Prostate gland (tissue), 2 donors: ENCODE measurements around the gene ARMC2. TPM values are rescaled to one million over a fixed set of nuclear protein-coding genes. Genes with fewer than 3 reads are reported as not detected.

Experiments
- DNase-seq: peaks from one replicate; pipeline ENCODE4 v3.0.0-alpha.2; 2019; ENCODE audit warnings: low spot score
- H3K27ac ChIP-seq, 2 donors: fragments of 200-600 bp; sonication (generic); 2 replicates each; pipeline ENCODE4 v1.5.1; 2017 to 2019
- H3K27me3 ChIP-seq: fragments of 200-600 bp; sonication (generic); replicated peaks from 2 replicates; pipeline ENCODE4 v1.5.1; 2019; ENCODE audit not compliant: insufficient read depth
- H3K36me3 ChIP-seq, 2 donors: fragments of 200-600 bp; sonication (generic); 1 replicate in 1 of 2; 2 replicates in 1 of 2; pipeline versions ENCODE4 v1.5.1 to v1.8.1; 2017 to 2019
- H3K4me1 ChIP-seq: fragments of 200-600 bp; sonication (generic); replicated peaks from 2 replicates; pipeline ENCODE4 v1.5.1; 2019
- H3K4me3 ChIP-seq, 2 donors: fragments of 200-600 bp; sonication (generic); 2 replicates each; pipeline ENCODE4 v1.5.1; 2017 to 2019
- H3K9me3 ChIP-seq: fragments of 200-600 bp; sonication (generic); 2 replicates; pipeline ENCODE4 v1.5.1; 2017
- POLR2A ChIP-seq: fragments of 450-650 bp; IDR thresholded peaks from one replicate; pipeline ENCODE4 v1.6.1; 2016; ENCODE audit warnings: antibody characterized with exemption, mild to moderate bottlenecking
- POLR2AphosphoS5 ChIP-seq: sonication (generic); formaldehyde crosslinking; IDR thresholded peaks from one replicate; pipeline ENCODE4 v1.6.1; 2017; ENCODE audit warnings: antibody characterized with exemption
- WGBS: methylation state at CpG from one replicate; pipeline ENCODE4 v1.1.5; 2018; 5-methylcytosine and 5-hydroxymethylcytosine counted together
- intact Hi-C: fragments of 100-400 bp; cut with DNase I; formaldehyde crosslinking; loops from one replicate; pipeline ENCODE4 v1.14.2; 2022
- small RNA-seq, 2 donors: library from RNA; depleted of rRNA; stranded (forward); fragments of <200 nt; gene quantifications; one replicate each; pipeline ENCODE3, GENCODE V24; 2016
- total RNA-seq, 2 donors: library from RNA; depleted of rRNA; stranded (reverse); fragments of >200 nt; gene quantifications; one replicate each; pipeline ENCODE4 v1.1.0, GENCODE V29; 2016
- TF ChIP-seq, protein P1 (sequence below), 4 experiments: fragments of 200-600 bp in 2 of 4; fragments of 450-650 bp in 2 of 4; sonication (generic) in 2 of 4; IDR thresholded peaks; 1 replicate in 3 of 4; 2 replicates in 1 of 4; pipeline ENCODE4 v1.5.1; 2016 to 2019; ENCODE audit warnings: antibody characterized with exemption in 4 of 4, mild to moderate bottlenecking in 2 of 4, moderate library complexity in 2 of 4

Gene ARMC2
- total RNA-seq, 2 donors from 2014 or later = 2.0 to 8.4 TPM

- no peaks in the 10 kb centered on the region for H3K9me3 ChIP-seq
- no peak for DNase-seq
- intact Hi-C loops = no loop called here
- TF ChIP-seq POLR2AphosphoS5 (no peak), POLR2A (no peak)
- TF ChIP-seq, protein P1, sequence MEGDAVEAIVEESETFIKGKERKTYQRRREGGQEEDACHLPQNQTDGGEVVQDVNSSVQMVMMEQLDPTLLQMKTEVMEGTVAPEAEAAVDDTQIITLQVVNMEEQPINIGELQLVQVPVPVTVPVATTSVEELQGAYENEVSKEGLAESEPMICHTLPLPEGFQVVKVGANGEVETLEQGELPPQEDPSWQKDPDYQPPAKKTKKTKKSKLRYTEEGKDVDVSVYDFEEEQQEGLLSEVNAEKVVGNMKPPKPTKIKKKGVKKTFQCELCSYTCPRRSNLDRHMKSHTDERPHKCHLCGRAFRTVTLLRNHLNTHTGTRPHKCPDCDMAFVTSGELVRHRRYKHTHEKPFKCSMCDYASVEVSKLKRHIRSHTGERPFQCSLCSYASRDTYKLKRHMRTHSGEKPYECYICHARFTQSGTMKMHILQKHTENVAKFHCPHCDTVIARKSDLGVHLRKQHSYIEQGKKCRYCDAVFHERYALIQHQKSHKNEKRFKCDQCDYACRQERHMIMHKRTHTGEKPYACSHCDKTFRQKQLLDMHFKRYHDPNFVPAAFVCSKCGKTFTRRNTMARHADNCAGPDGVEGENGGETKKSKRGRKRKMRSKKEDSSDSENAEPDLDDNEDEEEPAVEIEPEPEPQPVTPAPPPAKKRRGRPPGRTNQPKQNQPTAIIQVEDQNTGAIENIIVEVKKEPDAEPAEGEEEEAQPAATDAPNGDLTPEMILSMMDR (IDR thresholded peaks at IDR 0.05) = no peak
- H3K27me3 ChIP-seq = no peaks in the 10 kb centered on the region
- no peaks in the 10 kb centered on the region for H3K36me3 ChIP-seq
- peak overlapping the region in 1 of 2 donors; percentile 38 for H3K27ac ChIP-seq
- no peak overlapping the region for H3K4me3 ChIP-seq
- no peaks in the 10 kb centered on the region for H3K4me1 ChIP-seq
- WGBS = 65% methylated on average over 2 of the region's 2 CpGs
Measured at GRCh38 chr6:109014606-109015005, 166.4 kb downstream of the ARMC2 start.

DNA sequence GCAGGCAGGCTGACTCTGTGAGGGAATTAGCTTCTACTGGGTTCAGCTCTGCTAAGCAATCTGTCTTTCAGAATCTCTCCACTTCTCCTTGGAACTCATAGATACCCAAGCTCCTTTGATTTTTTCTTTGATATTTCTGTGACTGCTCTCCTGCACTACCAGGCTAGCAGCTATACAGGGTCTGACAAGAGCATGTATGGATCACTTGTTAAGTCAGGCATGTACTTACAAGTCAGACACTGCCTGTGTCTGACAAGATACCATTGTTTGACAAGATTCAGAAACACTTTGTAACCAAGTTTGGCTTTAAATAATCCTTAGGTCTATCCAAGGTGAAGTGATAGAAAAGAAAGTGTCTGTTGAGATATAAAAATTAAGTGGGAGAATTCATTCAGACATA, 167.0 kb downstream of the ARMC2 start:
- DNase-seq = no peak
- TF ChIP-seq POLR2AphosphoS5 (no peak), POLR2A (no peak)
- TF ChIP-seq, protein P1 (IDR thresholded peaks at IDR 0.05) = no peak
- Histone ChIP-seq H3K36me3 (no peaks in the 10 kb centered on the region), H3K4me3 (no peak overlapping the region), H3K27ac (peak overlapping the region in 1 of 2 donors; percentile 38), H3K9me3 (no peaks in the 10 kb centered on the region), H3K27me3 (no peaks in the 10 kb centered on the region), H3K4me1 (no peaks in the 10 kb centered on the region)
- intact Hi-C loops = no loop called here

GRCh38 chr6:109019911-109020310, 171.7 kb downstream of the ARMC2 start:
- Histone ChIP-seq H3K27me3 (no peaks in the 10 kb centered on the region), H3K4me1 (no peaks in the 10 kb centered on the region), H3K27ac (no peak overlapping the region), H3K36me3 (no peaks in the 10 kb centered on the region), H3K9me3 (no peaks in the 10 kb centered on the region), H3K4me3 (no peak overlapping the region)
- WGBS = 38% methylated on average over 1 of the region's 1 CpG
- TF ChIP-seq POLR2A (no peak), POLR2AphosphoS5 (no peak)
- TF ChIP-seq, protein P1 (IDR thresholded peaks at IDR 0.05) = no peak
- intact Hi-C loops = no loop called here
- no peak for DNase-seq

GRCh38 chr6:109021870-109022269, 173.6 kb downstream of the ARMC2 start:
- no peak overlapping the region for H3K4me3 ChIP-seq
- no peak for DNase-seq
- H3K9me3 ChIP-seq = no peaks in the 10 kb centered on the region
- H3K27ac ChIP-seq = no peak overlapping the region
- TF ChIP-seq, protein P1 (IDR thresholded peaks at IDR 0.05) = no peak
- TF ChIP-seq POLR2A (no peak), POLR2AphosphoS5 (no peak)
- 98% methylated on average over 1 of the region's 1 CpG for WGBS
- no peaks in the 10 kb centered on the region for H3K4me1 ChIP-seq
- H3K36me3 ChIP-seq = no peaks in the 10 kb centered on the region
- intact Hi-C loops = no loop called here
- no peaks in the 10 kb centered on the region for H3K27me3 ChIP-seq

- TF ChIP-seq POLR2AphosphoS5 (peak; percentile 66), POLR2A (no peak)
- Histone ChIP-seq H3K27me3 (no peaks in the 10 kb centered on the region), H3K27ac (peak overlapping the region; percentile 43 to 50), H3K4me1 (no peaks in the 10 kb centered on the region), H3K9me3 (no peaks in the 10 kb centered on the region), H3K4me3 (no peak overlapping the region), H3K36me3 (no peaks in the 10 kb centered on the region)
- intact Hi-C loops = no loop called here
- DNase-seq = no peak
Measured at GRCh38 chr6:109023356-109023925, 175.2 kb downstream of the ARMC2 start.

Small RNA genes within 50 kb of the gene (small RNA-seq; reads per million reads assigned to genes)
- gene AL445189.2 (0 to 0.09 reads per million in 2 donors), gene Z95118.1 (0 reads per million in 2 donors)

Other genes starting within 250 kb of the ARMC2 start
- gene SESN1, start 246.4 kb downstream of the ARMC2 start, total RNA-seq = 100 to 1,000 TPM in 1 of 2 donors, 10 to 100 TPM in 1; 92.2 to 140 TPM
- 10 to 100 TPM in 1 of 2 donors, 1 to 10 TPM in 1; 9.9 to 11.8 TPM for gene CEP57L1, start 247.1 kb downstream of the ARMC2 start, total RNA-seq